A549 treated with AZD9567 at 1 μM for 4 hours (cell line): ENCODE measurements around the gene TLR10. TPM values are rescaled to one million over a fixed set of nuclear protein-coding genes. Genes with fewer than 3 reads are reported as not detected.

Experiments used
- total RNA-seq: library from RNA; stranded (reverse); fragments of 200-300 nt; extraction: Qiagen RNA extraction; gene quantifications from 5 replicates; pipeline ENCODE4 v1.2.3, GENCODE V29; 2022; ENCODE audit not compliant: insufficient read depth

Gene TLR10
- total RNA-seq: 0.03 to 0.06 TPM in 2 of 5 replicates, not detected in the others

GRCh38 chr4:38782452-38783108, at the start of gene TLR10:
Gene TLR10, minus strand, starts transcription at chr4:38782990. Its CDS starts 7,400 bp downstream, at chr4:38775590.

DNA sequence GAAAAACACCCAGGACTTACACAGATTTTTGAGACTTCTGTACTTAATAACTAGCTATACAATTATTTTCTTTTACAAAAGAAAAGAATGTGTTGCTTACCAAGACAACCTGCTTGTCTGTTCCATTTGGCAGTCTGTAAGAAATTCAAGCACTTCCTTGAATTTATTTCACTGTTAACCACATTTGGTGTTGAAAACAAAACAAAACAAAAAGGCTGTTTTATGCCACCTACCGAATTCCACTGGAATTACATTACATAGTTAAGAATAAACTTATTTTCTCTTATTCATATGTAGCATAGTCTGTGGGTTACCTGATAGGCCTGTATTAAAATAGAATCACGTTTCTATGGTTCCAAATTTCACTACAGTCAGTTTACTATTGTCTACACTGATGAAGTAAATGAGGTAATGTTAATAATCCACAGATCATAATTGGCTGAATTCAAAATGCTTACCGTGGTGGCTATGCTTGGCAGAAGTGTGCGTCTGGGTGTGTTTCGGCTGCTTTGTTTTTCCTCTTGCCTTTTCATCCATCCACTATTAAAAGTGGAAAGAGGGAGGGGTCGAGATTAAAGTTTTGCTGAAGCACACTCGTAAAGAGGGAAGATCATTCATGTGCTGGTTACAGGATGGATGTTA, 22.0 kb upstream of the TLR10 start, which contains the start of gene TLR1:
TLR1 (minus strand) TSS at position 138 of the 642 bp plus-strand sequence. CDS start 5,960 bp downstream, outside the sequence.

Other genes with a start within 250 kb of the TLR10 start
- 9.2 to 14.2 TPM (median 11.9 TPM) in 5 replicates for gene KLF3, start 118.8 kb downstream of the TLR10 start, total RNA-seq
- 0.10 to 0.28 TPM (median 0.19 TPM) in 4 of 5 replicates, not detected in the other for gene TLR1, start 21.8 kb upstream of the TLR10 start, total RNA-seq
- 1.3 to 2.2 TPM (median 1.8 TPM) in 5 replicates for gene TLR6, start 73.8 kb upstream of the TLR10 start, total RNA-seq
- gene FAM114A1, start 84.8 kb upstream of the TLR10 start, total RNA-seq: 21.0 to 48.9 TPM (median 33.4 TPM) in 5 replicates
- 15.0 to 21.1 TPM (median 17.5 TPM) in 5 replicates for gene TMEM156, start 249.4 kb upstream of the TLR10 start, total RNA-seq